ENCODE results near the gene IL1RAPL1.

- TF ChIP-seq CTCF (IDR thresholded peaks at IDR 0.05) (no peak), ZFX (IDR thresholded peaks at IDR 0.05; ENCODE audit: borderline replicate concordance) (no peak)
Measured at GRCh38 chrX:29468911-29469494, 881.8 kb downstream of the IL1RAPL1 start.
